GM19023 (cell line): ENCODE results near the gene APOBEC3F.
"Not testable (repeated sequence)": the region's sequence is repeated elsewhere in the genome, so short reads cannot be mapped to it uniquely, and the experiment has no call there.

ENCODE experiments used
- ATAC-seq: cut with Tn5 transposase; IDR thresholded peaks from one replicate; pipeline ENCODE4 v1.9.1; 2021; ENCODE audit warnings: mild to moderate bottlenecking, moderate library complexity; ENCODE audit not compliant: unreplicated experiment

APOBEC3F gene

GRCh38 chr22:39068033-39068785, 27.5 kb downstream of the APOBEC3F start:
- ATAC-seq, result no peak

- ATAC-seq, result no peak
These were observed 29.5 kb downstream of the APOBEC3F start for GRCh38 chr22:39070186-39070585.

- not testable (repeated sequence) for ATAC-seq
These were observed 31.9 kb downstream of the APOBEC3F start for GRCh38 chr22:39072581-39072981.

GRCh38 chr22:39073981-39074380, 33.3 kb downstream of the APOBEC3F start:
- no peak for ATAC-seq

- not testable (repeated sequence) for ATAC-seq
These were observed 35.7 kb downstream of the APOBEC3F start for GRCh38 chr22:39076155-39077025.

GRCh38 chr22:39077026-39077840, 36.6 kb downstream of the APOBEC3F start, which contains the start of gene APOBEC3G:
APOBEC3G (plus strand) TSS chr22:39077275; CDS start chr22:39077362, 87 bp downstream.
- peak; percentile 80 for ATAC-seq

- ATAC-seq, result not testable (repeated sequence)
These were observed 37.2 kb downstream of the APOBEC3F start for GRCh38 chr22:39077912-39078311.

GRCh38 chr22:39078329-39078728, 37.7 kb downstream of the APOBEC3F start:
- no peak for ATAC-seq

- not testable (repeated sequence) for ATAC-seq
These were observed 38.5 kb downstream of the APOBEC3F start for GRCh38 chr22:39079054-39079637.

GRCh38 chr22:39080052-39080762, 39.5 kb downstream of the APOBEC3F start:
- ATAC-seq, result no peak

- no peak for ATAC-seq
These were observed 40.4 kb downstream of the APOBEC3F start for GRCh38 chr22:39081016-39081415.

GRCh38 chr22:39081598-39081997, 40.9 kb downstream of the APOBEC3F start:
- ATAC-seq, result no peak

- ATAC-seq, result no peak
These were observed 42.8 kb downstream of the APOBEC3F start for GRCh38 chr22:39083212-39084165.

- ATAC-seq, result no peak
These were observed 44.0 kb downstream of the APOBEC3F start for GRCh38 chr22:39084666-39085065.

GRCh38 chr22:39087098-39087497, 46.4 kb downstream of the APOBEC3F start:
- no peak for ATAC-seq

GRCh38 chr22:39087881-39088684, 47.4 kb downstream of the APOBEC3F start:
- no peak for ATAC-seq

GRCh38 chr22:39088685-39089032, 48.0 kb downstream of the APOBEC3F start:
- no peak for ATAC-seq

GRCh38 chr22:39089928-39090327, 49.3 kb downstream of the APOBEC3F start:
- ATAC-seq, result no peak
